HG03060 (cell line): ENCODE data around the gene ZNF35.
A peak's percentile ranks its signal among the peaks of the same experiment; 100 is the strongest.
"Not testable (repeated sequence)": the region's sequence is repeated elsewhere in the genome, so short reads cannot be mapped to it uniquely, and the experiment has no call there.

Experiments used
- ATAC-seq: cut with Tn5 transposase; IDR thresholded peaks from one replicate; pipeline ENCODE4 v1.9.1; 2021; ENCODE audit warnings: low read depth, moderate number of reproducible peaks; ENCODE audit not compliant: unreplicated experiment

Gene ZNF35

DNA sequence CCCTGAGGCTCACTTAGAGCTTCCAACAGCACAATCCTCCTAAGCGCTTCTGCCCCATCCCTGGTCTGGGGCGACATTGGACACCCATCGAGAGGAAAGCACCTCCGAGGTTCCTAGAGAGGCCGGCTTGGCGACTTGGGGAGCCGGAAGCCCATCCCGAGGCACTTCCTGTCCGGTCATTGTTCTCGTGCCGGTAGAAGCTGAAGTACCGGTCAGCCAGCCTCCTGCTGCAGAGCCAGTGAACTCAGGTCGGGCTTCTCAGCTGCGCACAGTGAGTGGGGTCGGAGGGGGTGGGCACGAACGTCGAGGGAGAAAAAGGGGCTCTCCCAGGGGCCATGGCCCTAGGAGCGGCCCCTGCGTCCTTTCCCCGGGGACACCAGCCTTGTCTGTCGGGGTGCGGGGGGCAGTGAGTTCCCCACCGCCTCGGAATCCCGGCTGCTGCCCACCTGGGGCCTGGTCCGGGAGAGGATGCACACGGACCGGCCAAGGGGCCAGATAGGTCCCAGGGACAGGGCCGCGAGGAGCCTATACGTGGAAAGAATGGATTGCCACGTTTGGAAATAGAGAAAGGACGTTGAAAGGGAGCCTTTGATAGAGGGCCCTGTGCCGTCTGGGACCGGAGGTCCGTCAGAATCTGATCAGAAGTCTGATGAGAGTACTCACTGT is at the start of gene ZNF35:
TSS of gene ZNF35 (plus strand) at position 169 of the 666 bp plus-strand sequence. CDS start 2,336 bp downstream, outside the sequence.
- no peak for ATAC-seq

DNA sequence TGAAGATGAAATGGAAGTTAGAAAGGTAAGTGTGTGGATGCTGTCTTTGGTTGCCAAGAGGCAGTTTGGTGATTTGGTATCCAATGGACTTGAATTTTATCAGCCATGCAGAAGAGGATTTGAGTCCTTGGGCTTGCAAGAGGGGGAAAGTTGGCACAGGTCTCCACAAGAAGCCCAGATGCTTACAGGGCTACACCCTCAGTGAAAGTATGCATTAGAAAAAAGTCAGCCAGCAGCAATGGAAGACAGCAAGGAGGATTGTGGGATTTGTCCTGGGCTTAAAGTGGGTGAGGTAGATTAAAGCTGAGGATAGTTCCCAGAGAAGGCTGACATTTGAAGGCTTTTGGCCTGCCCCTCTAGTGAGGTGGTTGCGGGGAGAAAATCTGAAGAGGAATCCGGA is 46.8 kb upstream of the ZNF35 start:
- no peak for ATAC-seq

DNA sequence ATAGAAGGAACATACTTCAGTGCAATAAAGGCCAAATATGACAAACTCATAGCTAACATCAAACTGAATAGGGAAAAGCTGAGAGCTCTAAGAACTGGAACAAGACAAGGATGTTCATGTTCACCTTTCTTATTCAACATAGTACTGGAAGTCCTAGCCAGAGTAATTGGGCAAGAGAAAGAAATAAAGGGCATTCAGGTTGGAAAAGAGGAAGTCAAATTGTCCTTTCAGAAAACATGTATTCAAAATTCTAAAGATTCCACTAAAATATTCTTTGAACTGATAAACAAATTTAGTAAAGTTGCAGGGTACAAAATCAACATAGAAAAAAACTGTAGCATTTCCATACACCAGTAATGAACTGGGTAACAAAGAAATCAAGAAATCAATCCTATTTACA is 35.9 kb upstream of the ZNF35 start:
- ATAC-seq: no peak

DNA sequence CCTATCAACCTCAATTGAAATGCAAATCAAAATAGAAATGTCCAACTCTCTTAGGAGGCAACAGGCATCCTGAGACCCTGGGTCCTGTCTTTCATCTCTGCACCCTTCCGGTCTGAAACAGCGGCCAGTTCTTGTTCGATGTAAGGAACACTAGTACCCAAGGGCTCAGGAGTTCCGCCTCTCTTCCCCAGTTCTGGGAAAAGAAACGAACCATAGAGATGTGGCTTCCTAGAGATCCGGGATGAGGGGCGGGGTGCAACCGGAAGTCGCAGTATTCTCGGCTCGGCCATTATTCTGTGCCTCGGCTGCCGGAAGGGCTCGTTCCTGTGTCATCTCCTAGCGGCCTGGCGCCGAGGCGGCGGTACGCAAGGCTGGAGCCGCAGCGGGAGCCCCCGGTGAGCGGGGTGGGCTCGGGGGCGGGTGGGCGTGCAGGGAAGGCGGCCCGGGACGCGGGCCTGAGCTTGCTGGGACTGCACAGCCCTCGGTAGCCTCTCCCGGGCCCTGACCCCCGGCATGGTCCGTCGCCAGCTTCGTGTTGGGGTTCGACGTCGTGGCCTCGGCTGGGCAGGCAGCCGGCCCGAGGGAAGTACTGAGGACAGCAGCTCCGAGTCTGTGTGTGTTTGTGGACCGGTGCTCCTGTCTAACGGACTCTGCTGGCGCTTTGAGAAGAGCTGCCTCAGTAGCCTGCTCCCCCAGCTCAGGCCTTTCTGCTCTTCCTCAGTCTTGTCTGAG is 23.6 kb upstream of the ZNF35 start, which contains the start of gene ZNF197:
TSS of gene ZNF197 (plus strand) at position 288 of the 732 bp plus-strand sequence. CDS start 4,119 bp downstream, outside the sequence.
- ATAC-seq: peak; percentile 70

DNA sequence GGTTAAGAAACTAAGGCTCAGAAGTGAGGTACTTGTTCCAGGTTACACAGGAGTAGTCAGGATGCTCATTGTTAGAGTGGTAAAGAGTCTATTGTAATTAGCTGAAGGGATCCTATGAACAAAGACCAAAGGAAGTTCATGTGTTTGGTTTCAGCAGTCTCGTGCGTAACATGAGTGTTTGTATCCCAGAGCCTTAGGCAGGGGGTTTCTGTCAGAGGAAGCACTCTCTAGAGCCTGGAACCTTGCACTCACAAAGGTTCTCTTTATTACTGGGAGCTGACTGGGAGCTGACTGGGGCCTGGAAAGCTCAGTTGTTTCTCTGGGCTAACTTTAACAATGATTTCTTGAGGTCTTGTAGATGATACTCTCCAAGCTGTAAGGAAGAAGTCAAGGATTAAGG is 19.8 kb upstream of the ZNF35 start:
- ATAC-seq: no peak

DNA sequence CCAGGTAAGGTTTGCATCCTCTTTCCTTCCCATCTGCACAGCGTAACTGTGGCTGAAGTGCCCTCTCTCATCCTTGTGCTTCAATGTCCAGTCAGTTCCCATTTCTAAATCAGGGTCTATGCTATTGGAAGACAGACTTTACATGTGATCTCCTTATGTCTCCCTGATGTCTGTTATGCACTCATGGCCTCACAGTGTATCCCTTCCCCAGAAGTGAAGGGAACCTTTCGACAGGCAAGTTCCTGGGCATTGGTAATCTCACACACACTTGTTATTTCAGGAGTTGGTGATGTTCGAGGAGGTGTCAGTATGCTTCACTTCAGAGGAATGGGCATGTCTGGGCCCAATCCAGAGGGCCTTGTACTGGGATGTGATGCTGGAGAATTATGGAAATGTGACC is 16.3 kb upstream of the ZNF35 start:
- no peak for ATAC-seq

DNA sequence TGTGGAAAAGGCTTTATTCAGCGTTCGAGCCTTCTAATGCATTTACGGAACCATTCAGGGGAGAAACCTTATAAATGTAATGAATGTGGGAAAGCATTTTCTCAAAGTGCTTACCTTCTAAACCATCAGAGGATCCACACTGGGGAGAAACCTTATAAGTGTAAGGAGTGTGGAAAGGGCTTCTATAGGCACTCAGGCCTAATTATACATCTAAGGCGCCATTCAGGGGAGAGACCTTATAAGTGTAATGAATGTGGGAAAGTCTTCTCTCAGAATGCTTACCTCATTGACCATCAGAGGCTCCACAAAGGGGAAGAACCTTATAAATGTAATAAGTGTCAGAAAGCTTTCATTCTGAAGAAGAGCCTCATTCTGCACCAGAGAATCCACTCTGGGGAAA is 6.2 kb upstream of the ZNF35 start:
- no peak for ATAC-seq

DNA sequence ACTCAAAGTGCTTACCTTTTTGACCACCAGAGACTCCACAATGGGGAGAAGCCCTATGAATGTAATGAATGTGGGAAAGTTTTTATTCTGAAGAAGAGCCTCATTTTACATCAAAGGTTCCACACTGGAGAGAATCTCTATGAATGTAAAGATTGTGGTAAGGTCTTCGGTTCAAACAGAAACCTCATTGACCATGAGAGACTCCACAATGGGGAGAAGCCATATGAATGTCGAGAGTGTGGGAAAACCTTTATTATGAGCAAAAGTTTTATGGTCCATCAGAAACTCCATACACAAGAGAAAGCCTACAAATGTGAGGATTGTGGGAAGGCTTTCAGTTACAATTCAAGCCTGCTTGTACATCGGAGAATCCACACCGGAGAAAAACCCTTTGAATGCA is 5.5 kb upstream of the ZNF35 start:
- ATAC-seq: no peak

DNA sequence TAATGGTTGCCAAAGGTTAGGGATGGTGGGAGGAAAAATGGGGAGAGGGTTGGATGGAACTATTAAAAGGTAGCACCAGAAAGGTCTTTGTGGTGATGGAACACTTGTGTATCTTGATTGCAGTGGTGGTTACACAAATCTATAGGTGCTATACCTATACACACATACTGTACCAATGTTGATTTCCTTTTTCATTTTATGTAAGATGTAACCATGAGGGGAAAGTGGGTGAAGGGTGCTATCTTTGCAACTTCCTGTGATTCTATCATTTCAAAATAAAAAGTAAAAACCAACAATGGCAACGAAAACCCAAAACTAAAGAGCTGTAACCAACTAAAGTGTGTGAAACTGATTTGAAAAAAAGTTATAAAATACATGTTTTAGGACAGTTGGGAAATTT is 761 bp upstream of the ZNF35 start:
- ATAC-seq: no peak

DNA sequence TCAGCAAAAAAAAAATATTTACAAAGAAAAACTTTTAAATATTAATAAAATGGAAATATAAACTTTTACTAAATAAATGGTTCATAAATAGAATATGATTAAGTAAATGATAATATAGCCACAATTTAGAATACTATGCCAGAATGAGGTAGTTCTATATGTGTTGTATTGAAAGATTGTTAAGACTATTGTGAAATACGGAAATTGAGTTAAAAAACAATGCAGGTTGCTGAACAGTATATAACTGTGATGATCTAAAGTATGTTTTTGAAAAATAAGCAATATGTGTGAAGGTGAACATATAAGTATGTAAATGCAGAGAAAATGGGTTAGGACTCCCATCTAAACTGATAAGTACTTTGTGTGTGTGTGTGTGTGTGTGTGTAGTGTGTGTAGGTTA is 1.2 kb downstream of the ZNF35 start:
- no peak for ATAC-seq

DNA sequence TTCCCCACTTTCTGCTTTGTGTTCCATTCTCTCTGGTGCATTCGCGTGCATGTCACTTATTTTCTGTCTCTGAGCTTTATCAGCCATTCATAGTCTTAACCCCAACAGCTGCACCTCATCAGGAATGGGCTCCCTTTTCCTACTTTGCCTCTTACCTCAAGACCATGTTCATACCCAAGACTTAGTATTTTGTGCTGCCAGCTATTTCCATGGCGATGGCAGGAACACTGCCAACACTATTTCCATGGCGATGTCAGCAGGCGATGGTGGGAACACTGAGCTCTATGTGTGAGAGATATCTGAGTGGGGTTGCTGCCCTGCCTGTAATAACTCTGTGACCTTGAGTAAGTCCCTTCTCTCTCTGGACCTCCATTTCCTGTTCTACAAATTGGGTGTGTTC is 5.5 kb downstream of the ZNF35 start:
- ATAC-seq: no peak

DNA sequence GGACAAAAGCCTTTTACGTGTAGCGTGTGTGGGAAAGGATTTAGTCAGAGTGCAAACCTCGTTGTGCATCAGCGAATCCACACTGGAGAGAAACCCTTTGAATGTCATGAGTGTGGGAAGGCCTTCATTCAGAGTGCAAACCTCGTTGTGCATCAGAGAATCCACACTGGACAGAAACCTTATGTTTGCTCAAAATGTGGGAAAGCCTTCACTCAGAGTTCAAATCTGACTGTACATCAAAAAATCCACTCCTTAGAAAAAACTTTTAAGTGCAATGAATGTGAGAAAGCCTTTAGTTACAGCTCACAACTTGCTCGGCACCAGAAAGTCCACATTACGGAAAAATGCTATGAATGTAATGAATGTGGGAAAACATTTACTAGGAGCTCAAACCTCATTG is 10.5 kb downstream of the ZNF35 start:
- ATAC-seq: no peak

DNA sequence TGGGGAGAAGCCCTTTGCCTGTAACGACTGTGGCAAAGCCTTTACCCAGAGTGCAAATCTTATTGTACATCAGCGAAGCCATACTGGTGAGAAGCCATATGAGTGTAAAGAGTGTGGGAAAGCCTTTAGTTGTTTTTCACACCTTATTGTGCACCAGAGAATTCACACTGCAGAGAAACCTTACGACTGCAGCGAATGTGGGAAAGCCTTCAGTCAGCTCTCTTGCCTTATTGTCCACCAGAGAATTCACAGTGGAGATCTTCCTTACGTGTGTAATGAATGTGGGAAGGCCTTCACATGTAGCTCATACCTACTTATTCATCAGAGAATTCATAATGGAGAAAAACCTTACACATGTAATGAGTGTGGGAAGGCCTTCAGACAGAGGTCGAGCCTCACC is 10.9 kb downstream of the ZNF35 start:
- no peak for ATAC-seq

DNA sequence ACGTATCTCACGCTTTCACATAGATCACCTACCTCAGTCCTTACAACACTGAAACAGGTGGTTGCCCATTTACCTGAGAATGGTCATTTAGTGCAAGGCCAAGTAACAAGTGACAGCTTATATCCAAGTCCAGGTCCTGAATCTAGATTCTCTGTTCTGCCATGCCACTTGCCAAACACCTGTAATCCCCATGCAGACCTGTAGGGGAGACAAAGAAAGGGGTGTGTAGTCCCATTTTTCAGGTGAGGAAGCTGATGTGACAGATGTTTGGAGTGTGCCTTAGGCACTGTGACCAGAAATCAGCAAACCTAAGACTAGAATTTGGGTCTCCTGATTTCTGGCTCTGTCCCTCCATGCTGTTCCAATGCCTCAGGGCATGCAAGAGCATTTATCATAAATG is 12.7 kb downstream of the ZNF35 start:
- no peak for ATAC-seq

DNA sequence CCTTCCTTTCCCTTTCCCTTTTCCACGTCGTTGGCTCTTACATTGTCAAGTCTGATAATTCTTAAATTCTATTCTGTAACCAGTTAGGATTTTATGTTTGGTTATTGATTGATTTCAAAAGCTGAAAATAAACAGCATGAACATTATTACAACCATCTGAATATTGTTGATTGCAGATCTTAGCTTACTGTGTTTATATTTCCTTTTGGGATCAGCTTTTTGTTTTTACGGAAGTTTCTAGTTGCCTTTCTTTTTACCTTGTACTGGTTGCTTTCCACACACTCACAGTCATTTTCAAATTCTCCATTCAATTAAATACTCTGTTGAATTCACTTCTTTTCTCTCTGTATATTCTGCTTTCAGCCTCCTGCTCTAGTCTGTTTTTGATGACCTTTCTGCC is 16.6 kb downstream of the ZNF35 start:
- no peak for ATAC-seq

DNA sequence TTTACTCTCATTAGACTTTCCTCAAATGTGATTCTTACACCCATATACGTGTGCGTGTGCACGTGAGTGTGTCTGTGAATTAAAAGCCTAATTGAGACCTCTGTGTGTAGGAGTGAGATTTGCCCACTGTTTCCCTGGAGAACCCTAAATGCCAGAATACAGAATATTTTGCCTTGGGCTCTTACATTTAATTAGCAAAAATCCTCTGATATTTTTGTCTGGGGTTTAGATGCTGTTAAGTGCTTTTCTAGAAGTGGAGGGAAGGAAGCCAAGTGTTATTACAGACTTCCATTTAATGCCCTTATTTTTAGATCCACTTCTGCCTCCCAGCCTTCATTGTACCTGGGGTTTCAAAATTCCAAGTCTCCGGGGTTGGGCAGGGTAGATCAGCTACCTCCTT is 17.8 kb downstream of the ZNF35 start:
- ATAC-seq: no peak

DNA sequence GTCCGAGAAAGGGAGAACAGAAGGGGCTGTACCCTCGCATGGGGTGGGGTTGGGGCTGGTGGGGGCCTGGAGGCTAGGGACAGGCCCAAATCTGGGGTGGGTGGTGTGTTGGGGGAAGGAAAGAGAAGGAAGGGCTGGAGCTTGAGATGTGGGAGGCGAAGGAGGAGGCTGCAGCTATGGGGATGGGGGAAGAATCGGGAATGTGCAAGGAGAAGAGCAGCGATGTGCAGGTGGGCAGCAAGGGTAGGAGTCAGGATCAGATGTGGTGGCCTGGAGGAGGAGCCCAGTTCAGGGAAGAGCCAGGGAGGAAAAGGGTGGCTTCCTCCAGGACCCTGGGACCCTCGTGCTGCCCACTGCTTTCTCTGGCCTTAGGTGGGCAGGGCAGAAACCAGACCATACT is 21.2 kb downstream of the ZNF35 start:
- no peak for ATAC-seq

DNA sequence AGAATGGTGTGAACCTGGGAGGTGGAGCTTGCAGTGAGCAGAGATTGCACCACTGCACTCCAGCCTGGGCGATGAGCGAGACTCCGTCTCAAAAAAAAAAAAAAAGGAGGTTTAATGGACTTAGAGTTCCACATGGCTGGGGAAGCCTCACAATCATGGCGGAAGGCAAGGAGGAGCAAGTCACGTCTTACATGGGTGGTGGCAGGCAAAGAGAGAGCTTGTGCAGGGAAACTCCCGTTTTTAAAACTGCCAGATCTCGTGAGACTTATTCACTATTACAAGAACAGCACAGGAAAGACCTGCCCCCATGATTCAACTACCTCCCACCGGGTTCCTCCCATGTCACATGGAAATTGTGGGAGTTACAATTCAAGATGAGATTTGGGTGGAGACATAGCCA is 24.9 kb downstream of the ZNF35 start:
- ATAC-seq: not testable (repeated sequence)

DNA sequence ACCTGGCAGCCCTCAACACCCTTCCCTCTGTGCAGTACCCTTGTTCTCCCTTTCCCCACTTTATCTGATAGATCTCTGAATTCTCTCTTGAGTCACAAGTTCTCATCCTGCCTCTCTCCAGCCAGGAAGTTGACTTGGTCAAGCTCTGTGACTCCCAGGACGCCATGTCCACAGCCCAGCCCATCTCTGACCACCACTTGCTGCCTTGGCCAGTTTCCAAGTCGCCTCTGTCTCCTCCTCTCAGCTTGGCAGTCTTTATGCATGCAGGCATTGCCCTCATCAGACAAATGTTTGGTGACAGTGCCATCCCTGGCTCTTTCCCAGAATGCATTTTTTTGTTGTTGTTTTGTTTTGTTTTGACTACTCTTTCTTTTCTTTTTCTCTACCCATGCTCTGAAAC is 25.7 kb downstream of the ZNF35 start:
- ATAC-seq: no peak

DNA sequence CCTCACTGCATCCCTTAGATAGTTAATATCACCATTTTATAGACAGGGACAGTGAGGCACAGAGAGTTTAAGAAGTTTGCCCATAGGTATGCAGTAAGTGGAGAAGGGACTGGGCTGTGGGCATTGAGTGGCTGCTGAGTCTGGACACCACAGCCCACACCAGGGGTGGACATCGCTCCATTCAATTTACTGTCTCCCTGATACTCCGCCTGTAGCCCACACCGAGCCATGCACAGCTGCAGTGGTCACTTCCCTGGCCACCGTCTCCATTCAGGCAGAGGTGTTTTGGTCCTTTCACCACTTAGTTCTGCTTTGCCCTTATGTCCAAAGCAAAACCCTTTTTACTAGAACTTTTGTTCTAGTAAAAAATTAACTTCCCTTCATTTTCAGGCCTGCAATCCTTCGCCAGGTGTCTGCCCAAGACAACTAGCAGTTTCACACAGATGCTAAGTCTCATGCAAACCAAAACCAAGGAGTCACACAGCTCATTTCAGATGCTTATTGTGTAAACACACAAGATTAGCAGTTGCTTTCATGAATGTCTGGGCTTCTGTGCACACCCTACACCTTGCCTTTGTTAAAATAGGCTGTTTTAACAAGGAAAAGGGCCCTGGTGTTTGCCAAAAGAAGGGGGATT is 30.1 kb downstream of the ZNF35 start:
- ATAC-seq: no peak

DNA sequence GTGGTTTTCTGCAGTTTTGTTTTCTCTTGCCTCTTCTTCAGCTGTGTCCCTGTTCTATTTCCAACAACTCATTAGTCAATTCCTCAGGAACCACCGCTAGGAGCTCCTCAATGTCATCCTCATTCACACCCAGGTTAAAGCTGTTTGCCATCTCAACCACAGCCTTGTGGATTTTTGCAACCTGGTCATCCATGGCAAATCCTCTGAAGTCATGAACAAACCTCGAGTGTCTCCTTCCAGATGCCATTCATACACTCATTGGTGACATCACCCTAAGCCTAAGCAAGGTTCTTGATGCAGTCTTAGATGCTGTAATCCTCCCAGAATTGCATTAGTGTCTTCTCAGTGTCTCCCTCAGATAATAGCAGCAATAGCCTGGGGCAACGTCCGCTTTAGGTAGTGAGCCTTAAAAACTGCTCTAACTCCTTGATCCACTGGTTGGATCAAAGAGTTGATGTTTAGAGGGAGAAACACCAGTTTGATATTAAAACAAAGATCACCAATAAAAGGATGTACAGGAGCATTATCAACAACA is 32.5 kb downstream of the ZNF35 start:
- no peak for ATAC-seq
